HG03378 (cell line): Measurements from ENCODE around the gene WASF2.
"Not testable (repeated sequence)": the region's sequence is repeated elsewhere in the genome, so short reads cannot be mapped to it uniquely, and the experiment has no call there.

Experiments
- ATAC-seq: cut with Tn5 transposase; IDR thresholded peaks from one replicate; pipeline ENCODE4 v1.9.1; 2021; ENCODE audit warnings: mild to moderate bottlenecking, moderate library complexity; ENCODE audit not compliant: unreplicated experiment

The WASF2 gene

DNA sequence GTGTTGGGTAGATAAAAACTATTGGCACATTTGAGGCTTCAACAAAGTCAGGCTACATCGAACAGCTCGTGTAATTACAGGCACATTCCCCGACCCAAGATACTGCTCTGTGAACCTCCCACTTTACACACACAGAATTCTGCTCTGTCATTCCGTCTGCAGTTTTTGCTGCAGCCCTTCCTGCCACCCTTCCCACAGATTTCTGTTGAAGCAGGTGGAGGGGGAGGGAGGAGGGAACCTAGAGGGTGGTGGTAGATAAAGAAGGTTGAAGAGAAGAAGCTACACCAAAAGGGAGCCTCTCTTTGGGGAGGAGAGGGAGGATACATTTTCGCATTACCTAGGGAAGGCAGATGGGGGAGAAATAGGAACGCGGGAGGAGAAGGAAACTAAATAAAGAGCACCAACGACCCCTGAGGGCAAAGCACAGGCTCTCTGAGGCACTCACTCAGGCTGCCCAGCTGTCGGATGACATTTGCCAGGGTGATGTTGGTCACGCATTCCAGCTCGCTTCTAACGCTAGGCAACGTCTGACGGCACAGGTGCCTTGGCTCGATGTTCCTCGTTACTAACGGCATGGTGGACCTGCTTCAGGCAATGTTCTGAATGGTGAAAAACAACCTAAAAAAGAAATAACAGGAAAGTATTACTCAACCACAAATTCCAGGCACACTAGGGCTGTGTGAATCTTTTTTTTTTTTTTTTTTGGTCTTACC, 61.5 kb downstream of the WASF2 start:
- ATAC-seq = no peak

DNA sequence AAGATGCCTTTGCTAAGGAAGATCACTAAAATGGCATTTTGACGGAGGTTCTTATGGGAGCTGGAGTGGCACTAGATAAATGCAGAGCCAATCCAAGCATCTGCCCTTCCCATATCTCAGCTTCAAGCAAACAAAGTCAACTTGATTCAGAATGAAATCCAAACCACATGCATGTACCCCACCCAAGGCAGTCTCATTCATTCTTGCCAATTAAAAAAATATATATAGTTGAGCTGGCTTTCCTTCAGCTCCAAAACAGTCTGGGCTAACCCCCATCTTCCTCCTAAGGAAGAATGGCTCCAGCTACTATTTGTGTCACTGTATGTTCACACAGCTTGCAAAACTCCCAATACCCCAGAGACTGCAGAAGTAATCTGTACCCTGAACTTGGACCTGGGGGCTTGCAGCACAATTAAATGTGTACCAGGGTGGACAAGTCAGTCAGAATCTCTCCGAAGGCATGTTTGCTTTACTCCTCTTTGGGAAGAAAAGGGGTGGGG, 62.1 kb downstream of the WASF2 start:
- ATAC-seq = no peak

DNA sequence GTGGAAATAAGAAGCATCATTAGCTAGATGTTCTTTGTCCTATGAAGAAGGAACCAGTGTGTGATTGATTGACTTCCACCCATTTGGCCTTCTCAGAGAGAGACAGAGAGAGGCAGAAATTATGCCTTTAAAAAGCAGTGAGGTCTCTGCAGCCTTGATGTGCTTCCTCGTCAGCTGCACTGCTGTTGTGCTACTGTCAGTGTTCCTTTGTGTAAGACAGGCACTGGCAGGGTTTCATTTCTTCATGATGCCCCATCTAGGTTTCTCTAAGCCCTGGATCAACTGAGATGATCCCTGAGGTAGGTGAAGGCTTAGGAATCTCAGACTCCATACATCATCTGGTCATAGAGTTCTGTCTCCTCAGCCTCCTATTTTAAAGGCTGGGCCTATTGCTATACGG, 62.6 kb downstream of the WASF2 start:
- no peak for ATAC-seq

DNA sequence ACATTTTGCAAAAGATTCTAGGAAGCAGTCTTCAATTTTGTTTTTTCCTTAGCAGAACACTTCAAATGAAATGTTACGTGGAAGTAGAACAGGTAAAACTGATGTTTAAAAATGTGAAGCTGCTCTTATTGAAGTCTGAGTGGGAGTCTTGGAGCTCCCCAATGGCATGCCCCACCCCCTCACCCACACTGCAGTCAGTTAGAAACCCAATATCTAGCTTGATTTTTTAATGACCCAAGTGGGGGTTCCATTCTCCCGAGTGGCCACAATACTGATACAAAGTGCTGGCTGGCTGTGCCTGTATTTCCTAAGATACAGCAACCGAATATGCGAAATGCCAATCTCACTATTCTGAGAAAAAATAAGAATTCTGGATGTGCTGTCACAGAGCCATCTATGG, 66.3 kb downstream of the WASF2 start:
- ATAC-seq = no peak

DNA sequence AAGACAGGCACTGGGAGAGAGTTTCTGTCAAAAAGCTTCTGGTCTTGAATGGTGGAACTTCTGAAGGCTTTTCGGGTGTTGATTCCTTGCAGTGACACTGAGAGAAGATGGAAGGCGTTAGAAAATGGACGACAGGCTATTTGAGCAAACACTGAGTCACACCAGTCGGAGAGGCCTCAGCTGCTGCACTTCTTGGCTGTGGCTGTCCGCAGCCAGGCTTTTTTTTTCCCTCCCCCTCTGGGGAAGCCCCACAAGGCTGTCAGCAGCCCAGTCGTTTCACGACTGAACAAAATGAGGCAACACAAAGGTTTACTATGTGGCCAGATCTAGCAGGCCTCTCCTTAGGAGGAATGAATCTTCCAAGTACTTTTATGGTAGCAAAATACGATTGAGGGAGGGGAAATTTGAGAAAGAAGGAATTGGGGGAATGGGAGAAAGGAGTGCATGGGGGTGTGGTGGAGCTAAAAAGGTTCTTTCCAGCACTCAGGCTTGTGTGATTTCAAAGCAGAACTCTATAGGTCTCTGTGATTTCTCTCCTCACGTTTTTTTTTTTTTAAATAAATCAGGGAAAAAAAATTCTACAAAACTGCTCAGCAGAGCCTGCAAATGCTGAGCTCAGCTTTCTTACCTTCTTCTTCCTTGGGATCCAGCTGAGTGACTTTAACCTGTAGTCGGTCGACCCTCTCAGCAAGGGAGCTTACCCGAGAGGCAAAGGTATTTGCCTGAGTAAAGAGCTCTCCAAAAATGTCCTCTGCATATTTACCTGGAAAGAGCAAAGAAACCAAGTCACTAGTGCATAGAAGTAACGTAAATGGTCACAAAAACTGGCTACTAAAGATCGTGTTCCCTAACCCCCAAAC, 71.4 kb downstream of the WASF2 start:
- peak; percentile 50 for ATAC-seq

DNA sequence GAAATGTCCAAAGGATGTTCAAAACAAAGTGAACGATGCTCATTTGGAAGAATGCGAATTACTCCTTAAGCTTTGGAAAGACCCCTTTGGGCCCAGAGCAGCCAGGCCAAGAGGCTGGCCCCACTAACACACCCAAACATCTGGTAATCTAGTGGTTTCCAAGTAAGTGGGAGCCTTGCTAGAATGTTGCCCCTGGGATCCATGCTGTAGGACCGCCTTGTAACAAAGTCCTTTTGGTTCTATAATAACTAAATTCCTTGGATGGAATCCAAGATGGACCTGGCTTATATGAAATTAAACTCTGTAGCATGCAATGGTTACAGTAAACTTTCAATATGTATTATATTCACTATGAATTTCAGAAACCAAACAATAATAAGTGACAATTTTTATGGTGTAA, 72.3 kb downstream of the WASF2 start:
- ATAC-seq = no peak

DNA sequence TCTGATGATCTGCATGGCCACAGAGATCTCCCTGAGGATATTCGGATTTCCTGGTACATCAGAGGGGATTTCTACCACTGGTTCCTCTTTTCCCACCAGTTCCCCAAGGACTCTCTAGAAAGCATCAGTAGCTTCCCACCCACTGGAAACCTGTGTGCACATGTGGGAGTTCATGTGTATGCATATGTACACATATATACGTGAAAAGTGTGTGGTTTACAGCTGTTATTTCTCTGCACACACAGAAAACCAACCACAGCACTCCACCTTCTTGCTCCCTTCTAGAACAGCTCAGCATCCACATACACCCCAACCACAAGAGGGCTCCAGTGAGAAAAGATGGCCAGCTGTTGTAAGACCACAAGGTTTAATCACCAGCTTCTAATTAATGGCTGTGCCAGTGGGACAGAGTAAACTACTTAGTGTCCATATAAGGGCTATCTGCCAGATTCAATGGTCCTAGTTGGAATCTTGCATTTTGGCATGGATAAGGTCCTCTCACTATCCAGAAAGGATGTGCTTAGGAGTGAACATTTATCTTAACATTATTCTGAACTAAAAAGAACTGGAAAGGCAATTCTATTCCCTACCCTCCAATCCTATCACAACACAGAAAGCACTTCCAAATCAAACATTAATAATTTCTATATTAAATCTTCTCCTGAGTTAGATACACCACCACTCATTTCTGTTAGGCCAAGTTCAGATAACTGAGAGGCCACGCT, 73.4 kb downstream of the WASF2 start:
- ATAC-seq = no peak

DNA sequence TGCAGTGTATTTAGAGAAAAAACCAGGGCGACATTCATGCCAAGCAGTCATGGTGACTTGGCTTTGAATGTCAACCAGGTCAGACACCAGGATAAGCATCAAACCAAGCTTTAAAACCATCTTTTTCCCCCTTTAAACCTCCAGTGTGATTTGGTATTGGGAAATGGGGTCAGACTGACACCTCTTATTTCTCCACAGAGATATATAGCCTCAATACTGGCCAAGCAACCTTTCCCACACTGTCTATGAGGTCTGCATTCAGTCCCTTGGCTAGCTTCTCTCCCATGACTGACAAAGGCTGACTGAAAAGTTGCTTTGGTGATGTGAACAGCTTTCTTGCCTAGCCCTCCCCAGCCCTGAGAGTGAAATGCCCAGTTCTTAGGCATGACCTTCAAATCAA, 75.9 kb downstream of the WASF2 start:
- ATAC-seq = no peak

DNA sequence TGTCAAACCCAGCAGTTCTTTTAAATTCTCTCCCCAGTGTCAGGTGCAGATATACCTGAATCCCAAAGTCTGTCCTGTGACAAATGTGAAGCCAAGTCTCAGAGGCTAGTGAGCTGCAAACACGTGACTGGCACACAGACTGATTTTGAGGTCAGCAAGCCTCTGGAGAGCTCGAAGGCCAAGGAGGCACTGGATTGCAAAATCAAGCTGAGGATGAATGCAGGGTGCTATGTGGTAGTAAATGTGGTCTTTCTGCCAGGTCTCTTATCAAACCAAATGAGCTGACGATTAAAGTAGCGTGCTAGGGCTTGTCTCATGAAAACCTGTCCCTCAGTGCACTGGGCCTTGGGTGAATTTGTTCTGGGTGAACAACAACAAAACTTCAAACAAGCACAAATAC, 77.0 kb downstream of the WASF2 start:
- no peak for ATAC-seq

DNA sequence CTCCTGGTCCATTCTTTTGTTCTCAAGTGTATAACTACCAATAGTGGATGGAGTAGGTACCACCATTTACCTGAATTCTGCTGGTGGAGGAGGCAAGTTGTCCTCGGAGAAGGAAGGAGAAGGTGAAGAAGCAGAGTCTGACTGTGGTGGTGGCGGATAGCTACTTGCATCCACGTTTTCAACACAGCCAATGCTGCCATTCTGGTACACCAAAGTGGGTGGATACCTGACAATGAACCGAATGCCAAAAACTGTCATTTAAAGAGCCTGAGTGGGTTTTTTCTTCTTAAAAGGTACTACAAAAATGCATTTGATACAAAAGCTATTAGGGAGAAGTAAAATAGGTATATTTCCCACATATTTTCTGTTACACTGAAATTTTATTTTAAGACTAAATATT, 77.5 kb downstream of the WASF2 start:
- no peak for ATAC-seq

DNA sequence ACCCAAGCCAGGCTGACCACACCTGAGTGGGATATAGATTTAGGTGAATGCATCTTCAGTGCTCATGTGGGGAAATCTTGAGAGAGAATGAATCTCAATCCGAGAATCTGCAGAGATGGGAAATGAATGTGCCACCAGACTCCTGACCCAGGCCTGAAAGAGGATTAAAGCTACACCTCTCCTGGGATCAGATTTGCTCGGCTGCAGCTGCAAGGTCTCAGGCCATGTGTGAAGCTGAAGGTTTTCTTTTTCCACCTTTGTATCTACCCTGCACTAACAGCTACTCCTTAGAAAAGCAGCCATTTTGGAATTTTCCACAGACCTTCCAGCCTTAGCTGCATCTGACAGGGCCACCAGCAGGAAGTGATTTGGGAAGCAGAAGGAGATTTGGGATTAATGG, 79.3 kb downstream of the WASF2 start:
- no peak for ATAC-seq

DNA sequence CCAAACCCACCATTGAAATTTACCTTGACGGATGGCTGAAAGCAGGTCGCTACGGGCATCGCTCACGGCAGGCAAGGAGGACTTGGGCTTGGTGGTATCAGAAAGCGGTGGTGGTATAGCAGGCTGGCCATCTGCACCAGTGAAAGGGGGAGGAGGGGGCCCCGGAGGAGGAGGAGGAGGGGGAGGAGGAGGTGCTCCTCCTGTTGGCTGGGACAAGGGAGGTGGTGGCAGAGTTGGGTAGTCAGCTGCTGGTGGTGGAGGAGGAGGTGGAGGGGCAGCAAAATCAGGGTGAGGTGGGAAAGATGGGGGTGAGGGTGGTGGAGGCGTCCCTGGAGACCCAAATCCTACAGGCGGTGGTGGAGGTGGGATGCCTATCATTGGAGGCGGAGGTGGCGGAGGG, 80.3 kb downstream of the WASF2 start:
- ATAC-seq = no peak

DNA sequence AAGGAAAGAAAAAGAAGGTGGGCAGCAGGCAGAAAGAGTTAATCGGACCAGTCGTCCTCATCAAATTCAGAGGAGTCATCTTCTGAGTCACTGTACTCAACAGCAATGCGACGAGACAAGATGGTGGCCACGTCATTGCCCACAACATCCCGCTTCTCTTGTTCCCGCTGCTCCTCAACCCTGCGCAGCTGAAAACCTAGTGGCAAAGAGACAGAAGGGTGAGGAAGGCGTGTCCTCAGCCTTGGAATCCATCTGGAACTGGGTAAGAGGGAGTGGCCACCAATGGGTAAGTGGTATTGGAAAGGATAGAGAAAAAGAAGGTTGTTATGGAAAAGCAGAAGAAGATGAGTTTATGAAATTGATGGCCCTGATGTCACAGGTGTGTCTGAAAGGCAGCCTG, 81.8 kb downstream of the WASF2 start:
- ATAC-seq = no peak

DNA sequence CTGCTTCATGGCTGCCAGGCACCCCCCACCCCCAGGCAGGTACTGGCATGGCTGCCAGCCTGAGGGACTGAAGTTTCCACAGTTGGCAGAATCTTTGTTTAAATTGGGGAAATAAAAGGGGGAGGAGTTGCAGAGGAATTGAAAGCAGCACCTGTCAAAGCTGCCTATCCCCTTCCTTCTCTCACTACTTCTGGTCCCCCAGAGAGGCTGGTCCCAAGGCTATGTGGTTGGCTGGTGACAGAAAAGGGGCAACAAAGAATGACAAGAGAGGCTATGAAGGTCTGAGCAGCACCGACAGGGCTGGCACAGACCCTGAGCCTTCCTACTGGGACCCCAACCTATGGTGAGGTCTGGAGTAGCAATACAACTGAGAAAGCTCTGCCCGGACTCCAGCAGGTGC, 83.2 kb downstream of the WASF2 start:
- not testable (repeated sequence) for ATAC-seq

DNA sequence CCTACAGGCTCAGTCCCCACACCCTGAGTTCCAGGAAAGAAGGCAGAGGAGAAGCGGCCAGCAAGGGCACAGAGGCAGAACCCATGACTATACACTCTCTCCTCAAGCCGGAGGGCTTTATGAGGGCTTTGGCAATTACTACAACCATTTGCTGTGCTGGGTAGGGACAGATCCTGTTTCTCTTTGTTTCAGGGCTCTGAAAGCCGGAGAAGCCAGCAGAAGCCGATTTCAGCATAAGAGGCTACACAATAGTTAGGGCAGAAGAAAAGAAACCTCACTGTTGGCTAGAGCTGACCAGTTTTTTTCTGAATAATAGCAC, 83.6 kb downstream of the WASF2 start:
- ATAC-seq = no peak

DNA sequence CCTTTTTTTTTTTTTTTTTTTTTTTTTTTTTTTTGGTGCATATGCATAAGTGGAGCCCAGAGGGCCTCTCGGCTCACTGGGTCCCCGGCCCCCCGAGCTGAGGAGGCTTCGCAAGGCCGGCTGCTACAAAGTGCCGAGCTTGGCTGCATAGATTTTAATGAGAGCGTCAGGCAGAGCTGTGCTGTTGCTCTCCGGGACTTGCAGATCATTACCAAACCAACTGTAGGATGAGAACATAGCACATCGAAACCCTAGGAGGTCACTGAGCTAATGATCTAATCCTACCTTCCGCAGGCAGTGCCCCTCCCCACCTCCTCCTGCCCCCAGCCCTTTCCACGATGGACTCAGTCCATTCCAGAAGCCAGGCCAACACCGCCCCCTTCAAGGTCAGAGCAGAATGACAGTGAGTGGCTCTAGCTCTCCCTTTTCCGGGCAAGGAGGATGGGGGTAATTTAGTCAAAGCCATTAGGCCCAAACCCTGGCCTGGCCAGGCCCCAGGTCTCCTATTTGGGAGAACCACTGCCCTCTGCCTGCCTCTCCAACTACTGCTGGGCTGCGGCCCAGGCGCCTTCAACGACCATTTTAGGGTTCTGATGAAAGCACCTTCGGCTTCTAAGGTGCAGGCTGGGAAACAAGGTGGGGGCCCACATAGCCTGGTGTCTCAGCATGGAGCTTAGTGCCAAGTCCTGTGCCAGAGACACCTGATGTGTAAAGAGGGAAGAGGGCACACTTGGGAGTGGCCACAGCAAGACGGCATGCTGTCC, 84.2 kb downstream of the WASF2 start:
- not testable (repeated sequence) for ATAC-seq

DNA sequence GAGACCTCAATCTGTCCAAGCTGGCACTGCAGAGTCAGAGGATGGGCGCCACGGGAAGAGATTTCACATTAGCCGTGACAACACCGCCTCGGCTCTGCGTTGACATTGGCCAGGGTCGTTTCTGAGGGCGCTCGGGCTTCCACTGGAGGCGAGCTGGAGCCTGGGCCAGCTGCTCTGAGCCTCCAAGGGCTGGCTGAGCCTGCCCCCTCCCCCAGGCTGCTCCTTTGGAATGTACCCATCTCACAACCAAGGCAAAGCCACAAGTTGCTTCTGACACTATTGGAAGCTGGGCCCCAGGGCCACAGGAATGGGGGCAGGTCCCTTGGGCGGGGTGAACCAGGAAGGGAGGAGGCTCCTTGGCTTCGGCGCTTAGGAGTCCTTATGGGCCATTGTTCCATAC, 84.9 kb downstream of the WASF2 start:
- ATAC-seq = no peak

DNA sequence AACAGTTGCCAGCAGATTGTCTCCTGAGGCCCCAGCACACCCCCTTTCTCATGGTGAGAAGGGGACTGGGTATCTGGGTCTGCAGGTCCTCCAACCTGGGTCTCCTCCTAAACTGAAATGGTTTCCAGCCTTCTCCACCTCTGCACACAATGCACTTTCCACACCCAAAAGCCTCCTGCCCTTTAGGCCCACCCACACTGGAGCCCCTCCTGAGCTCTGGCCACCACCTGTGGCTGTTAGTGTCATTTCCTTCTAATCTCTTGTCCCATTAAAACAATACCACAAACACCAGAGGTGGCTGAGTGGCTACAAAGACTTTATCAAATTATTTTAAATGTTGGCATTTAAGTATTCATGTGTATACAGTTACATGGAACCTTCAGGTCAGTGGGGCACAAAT, 86.0 kb downstream of the WASF2 start:
- no peak for ATAC-seq

DNA sequence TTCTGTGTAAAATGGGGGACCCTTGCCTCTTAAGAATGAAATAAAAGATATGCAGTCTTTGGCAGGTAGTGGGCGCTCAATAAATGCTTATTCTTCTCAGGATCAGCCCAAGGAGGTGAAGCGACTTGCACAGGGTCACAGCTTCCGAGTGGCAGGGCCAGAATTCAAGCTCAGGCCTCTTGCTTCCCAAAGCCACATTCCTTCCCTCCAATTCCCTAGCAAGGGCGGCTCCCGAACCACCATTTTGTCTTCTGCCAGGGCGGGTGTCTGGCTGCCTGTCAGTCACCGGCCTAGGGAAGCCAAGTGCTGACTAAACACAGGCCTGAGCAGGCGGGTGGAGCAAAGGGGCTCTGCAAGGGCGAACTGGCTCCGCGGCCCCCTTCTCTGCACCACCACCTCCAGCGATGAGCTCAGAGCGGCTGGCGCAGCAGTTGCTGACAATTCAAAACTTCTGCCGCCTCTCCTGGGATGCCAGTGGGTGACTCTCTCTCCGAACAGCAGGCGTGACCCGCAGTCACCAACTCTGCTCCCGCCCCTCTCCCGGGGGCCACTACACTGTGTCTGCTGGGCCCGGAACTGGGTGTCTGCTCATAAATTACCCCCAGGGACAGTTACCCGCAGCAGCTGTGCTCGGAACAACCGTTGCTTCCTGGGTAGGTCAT, 86.8 kb downstream of the WASF2 start:
- no peak for ATAC-seq

DNA sequence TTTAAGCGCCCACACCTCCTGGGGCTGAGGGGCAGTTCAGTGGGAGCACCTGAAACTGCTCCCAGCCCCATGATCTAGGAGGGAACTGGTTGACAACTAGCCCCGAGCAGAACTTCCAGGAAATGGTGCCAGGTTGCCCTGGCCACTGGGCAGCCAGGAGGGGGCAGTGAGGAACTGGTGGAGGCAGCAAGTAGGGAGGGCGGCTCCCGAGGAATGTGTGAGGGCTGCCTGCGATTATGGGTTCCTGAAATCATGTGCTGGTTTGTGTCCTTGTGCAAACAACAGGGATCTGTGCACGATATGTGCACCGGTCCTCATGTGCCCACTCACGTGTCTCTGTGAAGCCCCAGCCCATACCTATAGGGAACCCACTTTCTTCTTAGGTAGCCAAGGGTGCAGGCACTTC, 87.6 kb downstream of the WASF2 start:
- ATAC-seq = no peak

DNA sequence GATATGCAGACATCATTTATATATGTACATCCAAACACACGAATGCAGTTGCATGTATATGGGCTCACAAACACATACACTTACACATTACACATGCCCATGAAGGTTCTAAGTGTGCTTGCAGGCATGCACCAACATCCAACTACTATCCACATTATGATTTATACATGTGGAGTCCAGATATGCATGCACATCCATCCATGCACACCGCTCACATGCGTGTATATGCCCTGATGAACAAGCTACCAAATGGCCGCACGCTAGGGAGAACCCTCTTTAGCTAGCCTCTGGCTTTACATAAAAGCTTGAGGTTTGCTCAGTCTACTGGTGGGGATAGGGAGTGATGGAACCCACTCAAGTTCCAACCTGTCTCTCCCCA, 89.0 kb downstream of the WASF2 start:
- no peak for ATAC-seq
